Measurements from ENCODE around the gene SFMBT1.
A peak's percentile ranks its signal among the peaks of the same experiment; 100 is the strongest.

SFMBT1 gene

GRCh38 chr3:52983828-52984227, 62.0 kb downstream of the SFMBT1 start:
- no peak for FAIRE-seq

GRCh38 chr3:52983336-52983807, 62.5 kb downstream of the SFMBT1 start:
- no peak for FAIRE-seq

- FAIRE-seq = no peak
These were observed 63.0 kb downstream of the SFMBT1 start for GRCh38 chr3:52982839-52983238.

GRCh38 chr3:52979190-52979983, 66.5 kb downstream of the SFMBT1 start:
- FAIRE-seq = no peak

- FAIRE-seq = no peak
These were observed 67.6 kb downstream of the SFMBT1 start for GRCh38 chr3:52978109-52978754.

- no peak for FAIRE-seq
These were observed 72.1 kb downstream of the SFMBT1 start for GRCh38 chr3:52973806-52974205.

- FAIRE-seq = no peak
These were observed 74.0 kb downstream of the SFMBT1 start for GRCh38 chr3:52971895-52972294.

- no peak for FAIRE-seq
These were observed 78.5 kb downstream of the SFMBT1 start for GRCh38 chr3:52967398-52967797.

GRCh38 chr3:52962160-52962559, 83.7 kb downstream of the SFMBT1 start:
- no peak for FAIRE-seq

- no peak for FAIRE-seq
These were observed 86.1 kb downstream of the SFMBT1 start for GRCh38 chr3:52959773-52960172.

- FAIRE-seq = no peak
These were observed 106.3 kb downstream of the SFMBT1 start for GRCh38 chr3:52939600-52939999.

GRCh38 chr3:52934630-52935530, 111.0 kb downstream of the SFMBT1 start:
- FAIRE-seq = peak; percentile 87

- no peak for FAIRE-seq
These were observed 114.0 kb downstream of the SFMBT1 start for GRCh38 chr3:52931889-52932288.

- FAIRE-seq = no peak
These were observed 114.5 kb downstream of the SFMBT1 start for GRCh38 chr3:52931328-52931727.

GRCh38 chr3:52930748-52931147, 115.1 kb downstream of the SFMBT1 start:
- no peak for FAIRE-seq

- no peak for FAIRE-seq
These were observed 119.3 kb downstream of the SFMBT1 start for GRCh38 chr3:52926554-52926953.

GRCh38 chr3:52925405-52926313, 120.2 kb downstream of the SFMBT1 start:
- no peak for FAIRE-seq

- FAIRE-seq = no peak
These were observed 121.9 kb downstream of the SFMBT1 start for GRCh38 chr3:52923963-52924362.

- no peak for FAIRE-seq
These were observed 125.0 kb downstream of the SFMBT1 start for GRCh38 chr3:52920841-52921240.

- no peak for FAIRE-seq
These were observed 128.8 kb downstream of the SFMBT1 start for GRCh38 chr3:52917044-52917443.

- FAIRE-seq = no peak
These were observed 130.6 kb downstream of the SFMBT1 start for GRCh38 chr3:52915294-52915693.
